NK-92 (cell line): ENCODE measurements around the gene DGAT2L6.
"Not testable (repeated sequence)": the region's sequence is repeated elsewhere in the genome, so short reads cannot be mapped to it uniquely, and the experiment has no call there.

Experiments used
- DNase-seq: peaks from one replicate; lab custom pipeline; 2025; ENCODE audit not compliant: unreplicated experiment; lab: John Stamatoyannopoulos, UW

The DGAT2L6 gene

DNA sequence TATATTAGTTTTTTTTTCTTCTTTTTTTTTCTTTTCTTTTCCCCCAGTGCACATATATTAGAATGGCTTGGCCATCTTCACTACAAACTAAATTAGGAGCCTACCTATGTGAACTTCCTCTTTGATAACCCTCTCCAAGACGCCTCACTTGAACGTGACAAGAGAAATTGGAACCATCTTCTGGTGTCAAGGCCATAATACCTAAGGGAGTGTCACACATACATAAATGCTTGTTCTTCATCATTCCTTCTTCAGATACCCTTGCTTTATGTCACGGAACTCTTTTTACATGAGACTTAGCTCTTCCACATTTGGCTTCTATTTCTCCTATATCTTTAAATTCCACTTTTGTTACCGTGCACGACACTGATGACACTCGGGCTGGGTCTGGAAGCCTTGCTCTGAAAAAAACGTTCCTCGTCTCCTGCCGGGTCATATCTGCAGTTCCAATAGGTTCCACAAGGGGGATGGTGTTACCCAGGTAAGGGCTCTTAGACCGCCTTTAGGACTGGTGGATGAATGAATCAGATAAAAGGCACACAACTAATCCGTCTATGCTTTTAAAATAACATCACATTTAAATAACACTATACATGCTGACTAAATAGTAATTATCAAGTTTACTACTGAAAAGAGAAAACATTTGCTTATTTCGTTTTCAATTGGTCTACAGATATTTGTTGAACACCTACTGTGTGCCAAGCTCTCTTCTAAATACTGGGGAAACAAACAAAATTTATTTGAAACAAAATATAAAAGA is 19.9 kb downstream of the DGAT2L6 start:
- no peak for DNase-seq

- DNase-seq: no peak
Measured at GRCh38 chrX:70201732-70202131, 24.4 kb downstream of the DGAT2L6 start.

- DNase-seq: no peak
Measured at GRCh38 chrX:70208479-70208878, 31.2 kb downstream of the DGAT2L6 start.

DNA sequence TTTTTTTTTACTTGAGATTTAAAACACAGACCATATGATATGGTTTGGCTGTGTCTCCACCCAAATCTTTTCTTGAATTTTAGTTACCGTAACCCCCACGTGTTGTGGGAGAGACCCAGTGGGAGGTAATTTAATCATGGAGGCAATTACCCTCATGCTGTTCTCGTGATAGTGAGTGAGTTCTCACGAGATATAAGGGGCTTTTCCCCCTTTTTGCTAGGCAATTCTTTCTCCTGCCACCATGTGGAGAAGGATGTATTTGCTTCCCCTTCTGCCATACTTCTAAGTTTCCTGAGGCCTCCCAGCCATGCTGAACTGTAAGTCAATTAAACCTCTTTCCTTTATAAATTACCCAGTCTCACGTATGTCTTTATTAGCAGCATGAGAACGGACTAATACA is 32.3 kb downstream of the DGAT2L6 start:
- not testable (repeated sequence) for DNase-seq

DNA sequence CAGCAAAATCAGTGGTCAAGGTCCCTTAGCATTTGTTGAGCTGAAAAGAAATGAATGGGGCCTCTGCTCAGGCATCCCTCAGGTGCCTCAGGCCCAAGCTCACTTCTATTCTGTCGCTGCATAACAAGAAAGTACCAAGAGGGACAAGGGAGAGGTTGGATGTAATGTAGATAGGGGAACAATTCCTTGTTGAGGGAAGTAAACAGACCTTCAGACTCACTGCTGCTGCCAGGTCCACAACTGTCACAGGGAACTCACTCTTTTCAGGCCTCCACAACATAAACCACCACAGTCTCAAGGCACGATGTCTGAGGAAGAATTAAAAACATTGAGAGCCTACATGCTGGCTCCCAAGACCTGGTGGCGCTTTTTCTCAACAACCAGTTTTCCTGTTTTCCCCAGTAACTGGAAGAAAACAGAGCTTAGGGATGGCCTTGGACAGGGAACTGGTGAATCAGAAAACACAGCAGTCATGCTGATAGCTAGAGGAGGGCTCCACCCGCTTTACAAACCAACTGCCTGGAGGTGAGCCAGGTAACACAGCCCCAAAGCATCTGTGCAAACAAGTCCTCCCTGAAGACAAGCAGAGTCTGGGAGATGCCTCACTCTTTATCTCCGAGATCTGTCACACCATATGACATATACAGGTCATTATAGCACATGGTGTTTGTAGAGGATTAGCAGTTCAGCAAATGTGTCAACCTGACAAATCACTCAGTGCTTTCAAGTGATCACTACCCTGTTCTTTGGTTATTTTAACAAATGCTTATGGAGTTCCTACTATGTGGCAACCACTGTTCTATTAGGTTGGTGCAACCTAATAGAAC is 42.9 kb downstream of the DGAT2L6 start:
- DNase-seq: no peak

- no peak for DNase-seq
Measured at GRCh38 chrX:70226048-70226447, 48.8 kb downstream of the DGAT2L6 start.

DNA sequence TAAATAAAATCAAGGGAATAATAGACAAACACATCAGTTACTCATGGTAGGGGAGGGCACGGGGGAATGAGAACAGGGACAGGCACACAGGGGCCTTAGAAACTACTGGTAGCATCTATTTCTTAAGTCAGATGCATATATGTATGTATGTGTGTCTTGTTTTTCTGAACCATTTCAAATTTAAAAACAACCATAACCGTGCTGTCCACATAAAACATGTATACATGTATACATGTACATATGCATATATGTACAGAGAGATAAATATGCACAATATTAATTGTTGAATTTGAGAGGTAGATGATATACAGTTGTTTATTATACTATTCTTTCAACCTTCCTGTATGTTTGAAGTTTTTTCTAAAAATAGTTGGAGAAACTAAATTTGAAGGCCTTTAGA is 49.4 kb downstream of the DGAT2L6 start:
- DNase-seq: no peak

- DNase-seq: no peak
Measured at GRCh38 chrX:70231666-70232065, 54.4 kb downstream of the DGAT2L6 start.

GRCh38 chrX:70234355-70234754 is 57.1 kb downstream of the DGAT2L6 start, which contains the start of gene AWAT1:
Gene AWAT1 (plus strand): TSS chrX:70234655. CDS start chrX:70234696, 41 bp downstream.
- DNase-seq: no peak

DNA sequence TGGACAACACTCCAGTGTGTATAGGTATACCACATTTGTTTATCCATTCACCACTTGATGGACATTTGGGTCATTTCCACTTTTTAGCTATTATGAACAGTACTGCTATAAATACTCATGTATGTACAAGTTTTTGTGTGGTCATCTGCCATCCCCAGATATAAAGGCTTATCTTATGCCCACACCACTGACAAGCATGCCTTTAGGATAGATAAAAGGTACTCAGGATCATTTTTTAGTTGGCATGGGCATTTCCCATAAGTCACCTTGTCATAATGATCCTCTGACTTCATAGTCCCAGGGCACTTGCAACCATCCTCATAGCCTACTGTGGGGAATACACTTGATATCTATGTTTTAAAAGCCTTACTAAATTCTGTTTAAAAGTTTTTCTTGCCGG is 63.5 kb downstream of the DGAT2L6 start:
- no peak for DNase-seq

DNA sequence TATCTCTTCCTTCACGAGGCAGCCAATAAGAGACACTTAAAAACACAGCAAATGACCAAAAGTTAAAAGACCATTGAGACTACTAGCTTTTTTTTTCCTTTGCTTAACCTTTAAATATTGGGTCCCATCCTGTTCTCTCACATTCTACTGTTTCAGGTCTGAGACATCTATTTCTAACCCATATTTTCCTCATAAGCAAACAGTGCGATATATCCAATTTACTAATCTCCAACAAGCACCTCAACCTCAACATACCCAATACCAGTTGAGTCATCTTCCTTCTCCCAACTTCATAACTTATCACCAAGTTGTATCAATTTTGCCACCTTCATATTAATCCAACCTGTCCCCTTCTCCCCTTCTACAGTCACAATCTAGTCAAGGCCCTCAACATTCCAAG is 64.2 kb downstream of the DGAT2L6 start:
- no peak for DNase-seq

GRCh38 chrX:70243601-70244000 is 66.3 kb downstream of the DGAT2L6 start:
- DNase-seq: not testable (repeated sequence)

GRCh38 chrX:70244881-70245280 is 67.6 kb downstream of the DGAT2L6 start:
- no peak for DNase-seq

GRCh38 chrX:70247252-70247651 is 70.0 kb downstream of the DGAT2L6 start:
- DNase-seq: no peak

- DNase-seq: no peak
Measured at GRCh38 chrX:70252491-70252890, 75.2 kb downstream of the DGAT2L6 start.

DNA sequence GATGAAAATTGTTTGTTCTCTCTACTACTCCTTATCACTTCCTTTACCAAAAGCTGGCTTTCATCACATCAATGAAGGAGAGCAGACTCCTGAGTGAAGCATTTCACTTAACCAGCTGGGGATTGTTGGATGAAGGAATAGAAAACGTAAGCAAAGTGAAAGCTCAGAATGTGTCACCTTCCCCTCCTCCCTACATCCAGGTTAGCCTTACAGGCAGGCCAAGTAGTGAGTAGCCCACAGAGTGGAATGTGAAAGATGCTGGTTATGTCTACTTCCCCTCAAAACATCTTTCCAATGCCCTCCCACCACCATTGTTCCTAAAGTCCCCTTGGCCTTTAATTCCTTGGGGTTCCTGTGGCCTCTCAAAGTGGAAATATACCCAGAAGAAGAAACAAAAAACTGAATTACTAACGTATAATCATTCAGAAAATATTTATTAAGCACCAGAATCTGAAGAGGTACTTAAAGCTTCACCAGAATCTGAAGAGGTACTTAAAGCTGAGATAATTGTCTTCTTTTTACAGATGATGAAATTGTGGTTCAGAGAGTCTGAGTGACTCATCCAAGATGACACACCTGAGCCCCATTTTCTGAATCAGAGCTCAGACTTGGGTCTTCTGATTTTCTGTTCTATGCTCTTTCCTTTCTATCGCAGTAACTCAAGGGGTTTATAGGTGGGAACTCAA is 76.2 kb downstream of the DGAT2L6 start:
- DNase-seq: no peak

- no peak for DNase-seq
Measured at GRCh38 chrX:70254063-70254400, 76.7 kb downstream of the DGAT2L6 start.

DNA sequence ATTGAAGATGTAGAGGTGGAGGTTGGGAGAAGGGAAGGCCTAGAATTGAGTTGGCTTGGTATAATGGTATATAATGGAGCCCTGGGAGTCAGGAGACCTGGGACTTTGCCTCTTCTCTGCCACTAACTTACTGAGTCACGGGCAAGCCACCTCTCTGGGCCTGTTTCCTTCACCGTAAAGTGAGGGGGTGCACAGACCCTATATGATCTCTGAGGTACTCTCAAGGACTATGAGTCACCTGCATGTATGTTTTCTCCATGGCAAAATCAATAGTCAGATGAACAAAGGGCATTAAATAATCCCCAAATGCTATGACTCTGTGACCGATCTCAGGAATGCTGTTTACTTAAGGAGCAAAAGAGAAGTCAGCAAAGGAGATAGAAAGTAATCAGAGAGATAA is 77.6 kb downstream of the DGAT2L6 start:
- DNase-seq: no peak
